Ectodermal cell (in vitro differentiated cells): Measurements from ENCODE around the gene OTUD5.
A peak's percentile ranks its signal among the peaks of the same experiment; 100 is the strongest.

Experiments used
- H3K27ac ChIP-seq: 2 replicates; pipeline ENCODE4 v1.7.0; 2013; ENCODE audit warnings: mild to moderate bottlenecking, low read depth, low read length; ENCODE audit not compliant: insufficient read depth, poor library complexity, severe bottlenecking
- H3K27me3 ChIP-seq: 2 replicates; pipeline ENCODE4 v1.7.0; 2013; ENCODE audit warnings: mild to moderate bottlenecking, low read length; ENCODE audit not compliant: insufficient read depth, control insufficient read depth, poor library complexity, severe bottlenecking
- H3K36me3 ChIP-seq: one replicate; pipeline ENCODE4 v1.7.0; 2013; ENCODE audit warnings: low read length; ENCODE audit not compliant: control insufficient read depth, insufficient read depth
- H3K4me1 ChIP-seq: one replicate; pipeline ENCODE4 v1.7.0; 2013; ENCODE audit warnings: low read length; ENCODE audit not compliant: control insufficient read depth, insufficient read depth
- H3K4me3 ChIP-seq: 2 replicates; pipeline ENCODE4 v1.7.0; 2013; ENCODE audit warnings: low read depth, low read length, control low read depth; ENCODE audit not compliant: insufficient read depth
- H3K9me3 ChIP-seq: 2 replicates; pipeline ENCODE4 v1.7.0; 2013; ENCODE audit warnings: mild to moderate bottlenecking, low read length, moderate library complexity; ENCODE audit not compliant: control insufficient read depth
- WGBS, 2 experiments: methylation state at CpG; one replicate each; pipeline ENCODE4 v1.1.7; 2013; ENCODE audit warnings: missing lambda C conversion rate in 2 of 2; 5-methylcytosine and 5-hydroxymethylcytosine counted together

OTUD5 gene

DNA sequence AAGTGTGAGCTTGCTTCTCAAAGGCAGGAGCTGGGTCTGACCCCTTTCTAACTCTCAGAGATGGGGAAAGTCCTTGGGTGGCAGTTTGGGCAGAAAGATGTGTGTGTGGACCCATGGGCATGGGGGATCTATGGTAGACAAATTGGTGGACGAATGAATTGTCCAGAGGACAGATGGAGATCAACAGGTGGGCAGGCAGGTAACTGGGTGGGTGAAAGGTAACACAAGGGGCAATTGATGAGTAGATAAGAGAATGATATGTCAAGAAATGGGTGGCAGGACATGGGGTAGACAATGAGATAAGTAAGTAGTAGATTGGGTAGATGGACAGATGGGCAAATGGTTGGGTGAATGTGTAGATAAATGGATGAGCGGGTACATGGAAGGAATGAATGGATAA is 17.2 kb upstream of the OTUD5 start:
- no peaks in the 10 kb centered on the region for H3K4me1 ChIP-seq
- no peaks in the 10 kb centered on the region for H3K9me3 ChIP-seq
- no peaks in the 10 kb centered on the region for H3K27me3 ChIP-seq
- H3K36me3 ChIP-seq, result no peaks in the 10 kb centered on the region
- H3K4me3 ChIP-seq, result no peak overlapping the region
- 84 to 94% methylated on average over 2 of the region's 2 CpGs for WGBS, 2 experiments
- H3K27ac ChIP-seq, result no peak overlapping the region

DNA sequence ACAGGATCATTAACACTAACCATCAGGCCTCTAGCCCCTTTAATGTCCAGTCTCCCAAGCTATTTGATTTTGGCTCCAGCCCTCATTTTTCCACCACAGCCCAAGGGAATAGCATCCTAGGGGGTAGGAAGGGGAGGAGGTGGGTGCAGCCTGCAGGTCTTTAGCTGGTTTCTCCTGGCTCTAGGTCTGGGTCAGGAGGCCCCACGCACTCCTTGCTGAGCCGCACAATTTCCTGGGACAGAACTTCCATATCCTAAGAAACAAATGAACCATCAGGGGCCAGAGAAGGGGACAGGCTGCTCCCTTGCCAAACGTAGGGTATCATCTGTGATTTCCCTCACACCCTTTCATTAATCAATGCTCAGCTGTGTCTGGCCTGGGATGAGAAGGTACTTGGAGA is 16.6 kb upstream of the OTUD5 start:
- H3K27me3 ChIP-seq, result no peaks in the 10 kb centered on the region
- no peaks in the 10 kb centered on the region for H3K4me1 ChIP-seq
- H3K36me3 ChIP-seq, result no peaks in the 10 kb centered on the region
- no peak overlapping the region for H3K27ac ChIP-seq
- 99 to 100% methylated on average over 2 to 3 of the region's 3 CpGs for WGBS, 2 experiments
- H3K4me3 ChIP-seq, result no peak overlapping the region
- H3K9me3 ChIP-seq, result no peaks in the 10 kb centered on the region

DNA sequence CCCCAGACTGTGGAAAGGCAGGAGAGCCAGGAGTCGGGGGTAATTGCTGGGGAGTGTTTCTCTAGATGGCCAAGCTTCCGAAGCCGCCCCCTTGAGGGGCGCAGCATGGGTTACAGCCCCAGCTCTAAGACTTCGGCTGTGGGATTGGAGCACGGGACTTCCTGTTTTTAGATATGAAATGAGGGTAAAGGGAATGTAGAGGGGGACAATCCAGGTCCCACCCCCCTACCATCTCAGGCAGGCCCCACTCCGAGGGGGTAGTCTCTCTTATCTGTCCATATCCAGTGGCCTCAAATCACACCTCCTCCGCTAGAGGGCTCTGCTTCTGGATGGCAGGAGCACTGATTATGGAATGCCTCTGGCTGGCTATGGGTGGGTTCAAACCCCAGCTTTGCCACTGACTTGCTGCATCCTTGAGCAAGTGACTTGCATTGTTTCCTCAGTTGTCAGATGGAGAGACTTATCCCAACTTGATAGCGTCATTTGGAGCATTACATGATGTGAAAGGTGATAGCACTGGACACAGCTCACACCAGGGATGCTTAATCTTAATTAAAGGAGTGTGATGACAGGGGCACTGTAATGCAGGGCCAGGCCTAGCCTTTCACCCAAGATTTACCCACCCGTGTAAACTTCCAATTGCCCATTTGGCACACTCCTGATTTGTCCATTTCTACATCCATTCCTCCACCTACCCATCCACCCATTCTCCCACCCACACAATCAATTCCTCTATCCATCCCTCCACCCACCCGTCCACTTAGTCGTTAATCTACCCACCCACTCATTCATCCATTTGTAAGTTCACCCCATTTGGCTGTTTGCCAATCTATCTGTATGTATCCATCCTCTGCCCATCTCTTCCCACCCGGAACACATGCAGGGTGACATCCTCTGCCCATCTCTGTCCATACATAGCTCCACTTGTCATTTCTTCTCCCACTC is 15.1 kb upstream of the OTUD5 start:
- H3K27me3 ChIP-seq, result no peaks in the 10 kb centered on the region
- H3K4me3 ChIP-seq, result peak overlapping the region; percentile 41
- WGBS, 2 experiments, result 31 to 32% methylated on average over 12 to 13 of the region's 13 CpGs
- H3K36me3 ChIP-seq, result no peaks in the 10 kb centered on the region
- no peaks in the 10 kb centered on the region for H3K9me3 ChIP-seq
- no peak overlapping the region for H3K27ac ChIP-seq
- H3K4me1 ChIP-seq, result no peaks in the 10 kb centered on the region

DNA sequence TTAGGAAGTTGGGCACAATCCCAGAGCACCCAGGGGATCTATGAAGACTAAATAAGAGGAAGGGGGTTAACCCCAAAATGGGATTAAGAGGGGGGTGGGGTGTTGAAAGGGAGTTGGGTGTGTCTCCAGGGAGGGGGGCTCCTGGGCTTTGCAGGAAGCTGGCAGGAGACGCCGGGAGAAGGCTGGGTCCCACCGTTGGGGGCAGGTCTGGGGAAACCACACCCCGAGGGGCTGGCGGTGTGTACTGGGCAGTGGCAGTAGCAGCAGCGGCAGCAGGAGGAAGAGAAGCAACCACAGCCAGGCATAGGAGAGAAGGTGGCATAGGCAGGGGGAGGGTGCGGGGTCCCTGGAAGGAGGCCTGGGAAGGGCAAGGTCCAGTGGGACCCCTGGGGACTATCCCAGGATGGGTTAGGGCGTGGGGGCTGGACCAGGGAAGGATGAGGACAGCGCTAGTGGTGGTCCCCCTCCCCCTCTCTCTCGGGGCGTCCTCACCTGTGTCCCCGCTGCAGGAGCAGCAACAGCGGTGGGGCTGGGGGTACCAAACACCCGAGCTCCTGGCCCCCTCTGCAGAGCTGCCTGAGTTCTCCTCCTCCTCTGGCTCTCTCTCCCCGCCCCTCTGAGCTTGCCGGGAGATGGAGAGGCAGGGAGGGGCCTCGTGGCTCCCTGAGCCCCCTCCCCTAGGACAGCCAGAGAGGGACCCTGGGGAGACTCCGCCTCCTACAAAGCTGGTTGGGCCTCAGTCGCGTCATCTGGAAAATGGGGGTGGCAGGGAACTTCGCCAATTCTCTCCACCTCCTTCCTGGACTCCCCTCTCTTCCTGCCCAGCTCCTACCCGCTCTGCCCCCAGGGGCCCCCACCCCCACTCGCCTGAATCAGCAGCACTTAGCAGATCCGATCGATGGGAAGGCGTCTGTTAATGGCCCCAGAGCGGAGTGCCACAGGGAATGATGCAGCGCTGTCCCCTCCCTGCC is 14.1 kb upstream of the OTUD5 start, which contains the start of gene KCND1:
KCND1 (minus strand) TSS at position 596 of the 971 bp plus-strand sequence. CDS start 1,573 bp downstream, outside the sequence.
- no peaks in the 10 kb centered on the region for H3K4me1 ChIP-seq
- H3K4me3 ChIP-seq, result peak within 1 kb of the TSS; percentile 41
- no peaks in the 10 kb centered on the region for H3K9me3 ChIP-seq
- no peak within 1 kb of the TSS for H3K27ac ChIP-seq
- 3 to 5% methylated on average over 27 to 28 of the region's 28 CpGs for WGBS, 2 experiments
- no peaks in the 10 kb centered on the region for H3K36me3 ChIP-seq
- no peaks in the 10 kb centered on the region for H3K27me3 ChIP-seq

- Histone ChIP-seq H3K9me3 (no peaks in the 10 kb centered on the region), H3K27ac (no peak overlapping the region), H3K36me3 (no peaks in the 10 kb centered on the region), H3K4me3 (no peak overlapping the region), H3K27me3 (no peaks in the 10 kb centered on the region), H3K4me1 (no peaks in the 10 kb centered on the region)
- 92 to 95% methylated on average over 28 of the region's 28 CpGs for WGBS, 2 experiments
Measured at GRCh38 chrX:48969471-48969870, 12.1 kb upstream of the OTUD5 start.

GRCh38 chrX:48968377-48968776 is 11.0 kb upstream of the OTUD5 start:
- H3K4me3 ChIP-seq, result no peak overlapping the region
- H3K4me1 ChIP-seq, result no peaks in the 10 kb centered on the region
- H3K9me3 ChIP-seq, result no peaks in the 10 kb centered on the region
- H3K27me3 ChIP-seq, result no peaks in the 10 kb centered on the region
- H3K36me3 ChIP-seq, result no peaks in the 10 kb centered on the region
- H3K27ac ChIP-seq, result no peak overlapping the region
- WGBS, 2 experiments, result 89 to 90% methylated on average over 1 of the region's 1 CpG

DNA sequence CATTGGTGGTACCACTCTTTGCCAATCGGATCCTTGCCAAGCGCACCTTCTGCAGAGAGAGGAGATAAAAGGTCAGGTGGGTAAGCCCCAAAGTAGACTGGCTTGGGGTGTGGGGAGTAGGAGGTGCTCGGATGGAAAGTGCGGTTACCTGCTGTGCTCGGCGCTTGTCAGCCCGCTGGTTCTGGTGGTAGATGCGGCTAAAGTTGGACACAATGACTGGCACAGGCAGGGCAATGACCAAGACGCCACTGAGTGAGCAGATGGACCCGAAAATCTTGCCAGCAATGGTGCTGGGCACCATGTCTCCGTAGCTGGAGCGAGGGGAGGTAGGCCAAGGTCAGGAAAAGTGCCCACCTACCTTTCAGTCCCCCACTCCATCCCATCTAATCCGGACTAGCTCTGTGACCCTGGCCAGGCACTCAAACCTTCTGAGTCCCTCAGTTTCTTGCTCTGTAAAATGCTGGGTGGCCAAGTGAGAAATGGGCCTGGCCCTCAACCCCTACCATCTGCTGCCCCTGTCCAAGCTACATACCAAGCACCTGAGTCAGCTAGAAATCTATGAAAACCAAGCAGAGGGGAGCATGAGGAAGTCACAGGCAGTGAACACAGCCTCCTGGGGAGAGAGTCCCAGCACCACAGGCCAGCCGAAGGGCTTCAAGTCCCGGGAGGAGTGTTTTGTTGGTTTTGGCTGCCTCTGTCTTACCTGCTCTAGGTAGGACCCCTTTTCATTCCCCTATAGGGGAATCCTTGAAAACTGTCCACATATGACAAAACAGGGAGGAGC is 9.6 kb upstream of the OTUD5 start:
- no peaks in the 10 kb centered on the region for H3K4me1 ChIP-seq
- no peaks in the 10 kb centered on the region for H3K9me3 ChIP-seq
- WGBS, 2 experiments, result 93 to 94% methylated on average over 15 of the region's 15 CpGs
- H3K4me3 ChIP-seq, result no peak overlapping the region
- H3K36me3 ChIP-seq, result no peaks in the 10 kb centered on the region
- no peaks in the 10 kb centered on the region for H3K27me3 ChIP-seq
- no peak overlapping the region for H3K27ac ChIP-seq

GRCh38 chrX:48965959-48966358 is 8.6 kb upstream of the OTUD5 start:
- no peaks in the 10 kb centered on the region for H3K36me3 ChIP-seq
- 96 to 97% methylated on average over 14 of the region's 14 CpGs for WGBS, 2 experiments

DNA sequence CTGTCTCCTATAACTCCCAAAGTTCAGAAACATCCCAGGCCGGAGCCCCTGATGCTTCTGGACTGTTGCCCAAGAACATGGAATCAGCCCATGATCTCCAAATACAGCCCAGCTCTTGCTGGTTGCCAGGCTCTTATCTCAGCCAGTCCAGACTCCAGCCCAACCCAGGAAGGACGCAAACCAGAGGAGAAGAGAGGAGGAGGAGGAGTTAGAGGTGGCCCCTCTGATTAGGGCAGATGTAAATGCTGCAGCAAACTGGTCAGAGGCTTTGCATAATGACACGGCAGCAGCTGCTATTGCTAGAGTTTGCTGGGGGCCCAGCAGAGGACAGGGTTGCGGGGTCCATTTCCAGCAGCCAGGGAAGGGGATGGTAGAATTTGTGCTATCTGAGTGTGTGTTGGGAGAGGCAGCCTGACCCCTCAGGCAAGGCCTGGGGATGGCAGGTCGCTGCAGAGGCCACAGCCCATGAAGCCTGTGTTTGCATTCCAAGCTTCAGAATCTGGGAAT is 4.2 kb upstream of the OTUD5 start:
- WGBS, 2 experiments, result 69 to 70% methylated on average over 5 of the region's 5 CpGs
- H3K27ac ChIP-seq, result no peak overlapping the region

More at GRCh38 chrX:48965959-48966358, 8.6 kb upstream of the OTUD5 start:
- H3K27ac ChIP-seq, result no peak overlapping the region
- no peaks in the 10 kb centered on the region for H3K4me1 ChIP-seq
- no peaks in the 10 kb centered on the region for H3K27me3 ChIP-seq
- no peak overlapping the region for H3K4me3 ChIP-seq
- H3K9me3 ChIP-seq, result no peaks in the 10 kb centered on the region

More for the DNA sequence above, 4.2 kb upstream of the OTUD5 start:
- no peaks in the 10 kb centered on the region for H3K27me3 ChIP-seq
- no peaks in the 10 kb centered on the region for H3K36me3 ChIP-seq
- no peak overlapping the region for H3K4me3 ChIP-seq
- no peaks in the 10 kb centered on the region for H3K9me3 ChIP-seq
- H3K4me1 ChIP-seq, result no peaks in the 10 kb centered on the region
